ENCODE measurements around the gene PRUNE2. TPM values are rescaled to one million over a fixed set of nuclear protein-coding genes. Genes with fewer than 3 reads are reported as not detected.
"Not testable (repeated sequence)": the region's sequence is repeated elsewhere in the genome, so short reads cannot be mapped to it uniquely, and the experiment has no call there.

Gene PRUNE2
- total RNA-seq, 1 donor from 2014 or later, result 38.8 TPM

- DNase-seq (ENCODE audit: low read depth), result peak; percentile 97
Observed at GRCh38 chr9:76866689-76867088, 39.2 kb downstream of the PRUNE2 start.

GRCh38 chr9:76863832-76864231 lies 42.1 kb downstream of the PRUNE2 start:
- DNase-seq (ENCODE audit: low read depth), result no peak

- no peak for DNase-seq (ENCODE audit: low read depth)
Observed at GRCh38 chr9:76859860-76860259, 46.1 kb downstream of the PRUNE2 start.

- not testable (repeated sequence) for DNase-seq (ENCODE audit: low read depth)
Observed at GRCh38 chr9:76858248-76858647, 47.7 kb downstream of the PRUNE2 start.

DNA sequence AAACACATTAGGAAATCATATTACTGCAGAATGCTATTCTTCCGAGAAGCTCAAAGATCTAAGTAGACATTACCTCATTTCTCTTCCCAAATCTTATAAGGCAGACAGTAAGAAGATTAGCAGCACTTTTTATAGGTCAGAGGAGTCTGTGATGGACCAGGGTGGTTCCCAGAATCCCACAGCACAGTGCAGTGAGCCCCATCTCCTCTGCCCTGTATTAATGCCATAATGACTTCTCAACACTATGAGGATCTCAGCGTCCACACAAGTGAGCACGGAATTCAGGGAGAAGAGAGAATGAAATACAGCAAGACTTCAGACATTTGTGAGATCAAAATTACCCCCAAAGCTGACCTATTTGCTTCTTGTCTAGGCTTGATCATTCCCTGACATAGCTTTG lies 49.9 kb downstream of the PRUNE2 start:
- no peak for DNase-seq (ENCODE audit: low read depth)

- DNase-seq (ENCODE audit: low read depth), result no peak
Observed at GRCh38 chr9:76855015-76855414, 50.9 kb downstream of the PRUNE2 start.

- no peak for DNase-seq (ENCODE audit: low read depth)
Observed at GRCh38 chr9:76852026-76852425, 53.9 kb downstream of the PRUNE2 start.

- no peak for DNase-seq (ENCODE audit: low read depth)
Observed at GRCh38 chr9:76846297-76846696, 59.6 kb downstream of the PRUNE2 start.

DNA sequence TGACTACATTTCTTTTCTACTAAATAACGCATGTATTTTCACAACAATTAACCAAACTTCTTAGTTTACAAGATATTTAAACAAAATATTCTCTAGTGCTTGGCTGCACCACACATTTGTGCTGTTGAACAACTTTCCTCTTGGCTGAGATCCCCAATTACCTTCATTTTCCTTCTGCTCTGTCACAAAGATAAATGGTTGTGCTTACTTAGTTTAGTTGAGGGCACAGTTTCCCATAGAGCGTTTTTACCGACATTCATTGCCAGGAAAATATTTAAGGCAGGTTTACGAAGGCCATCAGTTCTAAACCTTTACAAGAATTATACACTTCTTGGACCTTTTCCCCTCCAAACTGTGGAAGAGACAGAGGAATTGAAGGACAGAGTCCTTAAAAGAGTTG lies 60.7 kb downstream of the PRUNE2 start:
- DNase-seq (ENCODE audit: low read depth), result no peak

DNA sequence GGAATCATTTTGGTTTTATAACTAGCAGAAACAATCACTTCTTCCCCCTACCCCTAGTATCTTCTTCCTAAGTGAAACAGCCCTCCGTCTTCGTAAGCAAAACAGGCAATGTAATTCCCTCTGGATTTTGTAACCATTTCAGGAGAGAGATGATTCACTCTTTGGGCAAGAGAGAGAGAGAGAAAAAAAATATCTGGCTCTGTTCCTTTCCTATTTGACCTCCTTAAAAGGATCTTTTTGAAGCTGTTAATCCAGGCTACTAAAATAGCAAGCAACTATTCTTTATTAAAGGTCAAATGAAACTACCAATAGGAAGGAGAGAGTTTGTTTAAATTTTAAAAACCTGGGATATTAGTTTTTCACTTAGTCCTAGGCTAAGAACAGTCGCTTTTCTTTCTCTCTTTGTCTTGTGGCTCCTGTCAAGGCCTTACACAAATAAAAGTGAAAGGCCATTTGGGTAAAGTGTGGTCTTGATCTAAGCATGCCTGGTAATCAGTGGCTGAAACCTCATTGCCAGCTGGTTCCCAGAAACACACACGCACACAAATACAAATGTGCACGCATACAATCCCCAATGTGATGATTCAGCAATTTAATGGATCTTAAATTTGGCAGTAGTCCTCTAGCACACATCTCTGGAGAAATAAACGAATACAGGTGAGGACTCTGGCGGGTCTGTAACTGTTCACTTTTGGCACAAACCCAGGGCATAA lies 70.2 kb downstream of the PRUNE2 start:
- DNase-seq (ENCODE audit: low read depth), result peak; percentile 94

GRCh38 chr9:76828447-76828846 lies 77.5 kb downstream of the PRUNE2 start:
- no peak for DNase-seq (ENCODE audit: low read depth)

DNA sequence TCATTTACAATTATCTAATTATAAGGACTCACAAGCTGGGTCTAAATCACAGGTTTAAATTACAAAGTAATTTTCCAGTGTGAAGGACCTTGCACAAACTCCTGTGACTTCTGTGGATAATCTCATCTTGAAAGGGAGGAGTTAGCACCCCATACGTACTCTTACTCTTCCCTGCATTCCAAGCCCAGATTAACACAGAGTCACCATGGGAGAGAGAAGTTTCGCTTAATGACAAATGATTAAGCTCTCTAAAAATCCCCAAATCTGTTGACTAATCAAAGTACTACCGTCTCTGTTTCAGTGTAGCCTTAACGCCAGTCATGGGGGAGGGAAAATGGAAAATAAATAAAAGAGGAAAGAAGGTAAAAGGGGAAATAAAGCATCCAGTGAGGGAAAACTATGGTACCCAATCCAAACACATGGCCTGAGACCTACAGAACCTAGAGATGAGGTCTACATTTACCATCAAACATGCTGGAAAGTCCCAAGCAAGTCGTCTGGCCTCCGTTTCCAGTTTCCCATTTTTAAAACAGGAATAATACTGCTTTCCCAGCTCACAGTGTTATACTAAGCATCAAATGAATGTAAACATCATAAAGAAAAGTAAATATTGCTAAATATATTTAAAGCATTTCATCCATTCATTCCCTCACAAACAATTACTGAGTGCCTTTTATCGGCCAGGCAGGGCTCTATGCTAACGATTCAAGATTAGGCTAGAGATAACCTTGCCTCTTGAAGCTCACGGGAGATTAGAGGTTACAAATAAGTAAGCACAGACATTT lies 78.4 kb downstream of the PRUNE2 start:
- no peak for DNase-seq (ENCODE audit: low read depth)

DNA sequence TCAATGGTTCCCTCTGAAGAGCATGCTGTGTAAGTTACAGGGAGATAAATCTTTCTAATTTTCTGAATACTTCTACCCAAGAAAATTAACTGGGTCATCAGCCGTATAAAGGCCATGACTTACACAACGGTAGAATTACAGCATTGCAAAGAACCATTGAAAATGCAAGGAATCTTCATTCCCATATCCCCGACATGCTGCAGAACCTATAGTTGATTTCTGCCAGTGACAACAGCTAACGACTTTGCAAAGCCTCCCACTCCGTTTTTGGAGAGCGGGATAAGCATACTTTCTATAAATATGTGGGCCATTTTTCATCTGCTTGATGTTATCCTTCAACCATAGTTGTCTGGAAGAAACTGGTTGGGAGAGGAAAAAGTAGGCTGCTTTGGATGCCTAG lies 85.5 kb downstream of the PRUNE2 start:
- no peak for DNase-seq (ENCODE audit: low read depth)

GRCh38 chr9:76818271-76818670 lies 87.6 kb downstream of the PRUNE2 start:
- peak; percentile 99 for DNase-seq (ENCODE audit: low read depth)

- DNase-seq (ENCODE audit: low read depth), result peak; percentile 91
Observed at GRCh38 chr9:76817489-76817888, 88.4 kb downstream of the PRUNE2 start.

- no peak for DNase-seq (ENCODE audit: low read depth)
Observed at GRCh38 chr9:76812591-76812990, 93.3 kb downstream of the PRUNE2 start.

- DNase-seq (ENCODE audit: low read depth), result peak; percentile 73
Observed at GRCh38 chr9:76810377-76810957, 95.4 kb downstream of the PRUNE2 start.

DNA sequence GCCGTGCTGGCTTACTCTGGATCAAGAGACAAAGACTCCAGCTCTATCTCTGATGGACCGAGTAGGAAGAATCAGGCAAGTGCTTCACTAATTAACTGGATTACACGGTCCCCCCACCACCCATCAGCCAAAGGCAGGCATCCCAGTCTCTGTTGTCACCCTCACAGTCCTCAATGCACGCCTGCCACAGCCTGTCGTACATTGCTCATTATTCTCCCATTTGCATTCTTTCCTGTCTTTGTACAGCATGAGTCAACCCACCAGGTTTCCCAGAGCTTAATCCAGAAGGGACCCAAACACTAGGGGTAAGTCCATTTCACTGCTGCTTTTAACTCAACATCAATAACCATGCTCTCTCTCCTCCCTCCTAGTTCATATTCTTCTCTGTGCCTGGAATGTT lies 97.3 kb downstream of the PRUNE2 start:
- no peak for DNase-seq (ENCODE audit: low read depth)

GRCh38 chr9:76803762-76804161 lies 102.2 kb downstream of the PRUNE2 start:
- no peak for DNase-seq (ENCODE audit: low read depth)

DNA sequence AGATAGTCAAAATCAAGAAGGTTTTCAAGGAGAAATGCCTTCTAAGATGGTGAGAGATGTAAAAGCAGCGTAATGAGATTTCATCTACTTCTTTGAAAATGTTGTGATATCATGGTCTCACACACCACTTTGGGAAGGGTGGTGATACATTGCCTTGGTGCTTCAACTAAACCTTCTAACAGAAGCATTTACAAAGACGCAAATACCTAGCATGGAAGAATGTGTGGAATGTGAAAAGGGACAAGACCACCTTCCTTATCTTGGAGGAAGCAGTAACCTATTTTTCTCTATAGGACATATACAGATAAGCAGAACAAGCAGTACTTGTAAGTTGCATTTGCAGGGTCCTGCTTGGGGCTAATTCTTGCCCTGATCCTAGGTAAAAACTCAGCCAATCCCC lies 102.8 kb downstream of the PRUNE2 start:
- DNase-seq (ENCODE audit: low read depth), result no peak

DNA sequence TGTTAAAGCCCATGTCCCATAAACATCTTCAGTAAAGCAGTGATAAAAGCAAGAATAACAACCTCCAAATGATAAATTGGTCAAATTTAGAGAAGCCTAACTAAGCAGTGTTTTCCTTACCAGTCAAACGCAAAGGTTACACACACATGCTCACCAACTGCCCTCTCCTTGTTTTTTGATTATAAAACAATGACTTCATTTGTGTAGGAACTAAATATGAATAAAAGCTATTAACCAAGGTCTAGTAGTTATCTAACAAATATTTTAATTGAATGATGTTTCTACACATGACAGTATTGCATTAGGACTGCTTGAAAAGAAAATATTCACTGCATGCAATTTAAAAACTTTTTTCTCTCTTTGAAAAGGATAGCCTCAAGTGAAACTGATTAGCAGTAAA lies 105.0 kb downstream of the PRUNE2 start:
- no peak for DNase-seq (ENCODE audit: low read depth)

DNA sequence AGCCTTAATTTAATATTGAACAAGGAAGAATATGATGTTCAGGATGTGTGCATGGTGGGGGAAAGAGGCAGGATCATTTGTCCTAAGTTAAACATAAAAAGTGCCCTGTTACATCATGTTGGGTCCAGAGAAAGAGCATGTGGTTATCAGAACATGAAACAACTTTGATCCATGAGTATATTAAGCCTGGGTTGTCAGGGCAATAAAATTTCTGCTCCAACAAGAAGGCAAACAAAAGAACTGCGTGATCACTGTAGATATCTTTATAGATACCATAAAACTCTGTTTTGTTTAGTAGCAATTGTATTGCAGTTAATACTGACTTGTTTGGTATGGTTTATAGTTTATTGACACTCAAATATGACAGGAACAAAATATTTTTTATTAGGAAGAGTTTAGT lies 106.4 kb downstream of the PRUNE2 start:
- no peak for DNase-seq (ENCODE audit: low read depth)

DNA sequence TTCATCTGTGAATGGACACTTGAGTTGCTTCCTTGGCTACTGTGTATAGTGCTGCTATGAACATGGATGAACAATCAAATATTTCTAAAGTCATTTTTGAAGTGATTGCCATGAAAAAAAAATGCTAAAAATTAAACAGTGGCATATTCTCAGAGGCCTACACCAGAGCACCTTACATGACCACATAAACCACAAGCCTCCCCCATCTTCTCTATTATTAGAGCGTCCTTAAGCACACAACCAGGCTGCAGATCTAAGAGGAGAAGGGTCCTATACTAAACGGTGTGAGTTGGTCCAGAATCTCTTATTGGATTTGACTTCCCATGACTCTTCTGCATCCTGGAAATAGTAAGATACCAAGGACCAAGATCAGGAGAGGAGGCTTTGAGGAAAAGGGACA lies 107.4 kb downstream of the PRUNE2 start:
- DNase-seq (ENCODE audit: low read depth), result no peak

All from renal cortical epithelial cell (primary cell).